NB4 (cell line): Measurements from ENCODE around the gene ROR2.

Experiments used
- POLR2A ChIP-seq: IDR thresholded peaks from 2 replicates; pipeline ENCODE4 v1.6.1; 2011; ENCODE audit warnings: mild to moderate bottlenecking; ENCODE audit not compliant: insufficient read length; ENCODE audit errors: extremely low read depth
- TF ChIP-seq, protein P1 (sequence below): IDR thresholded peaks from one replicate; pipeline ENCODE4 v1.5.1; 2012; ENCODE audit warnings: low read depth, low read length
- TF ChIP-seq, protein P2 (sequence below): IDR thresholded peaks from 2 replicates; pipeline ENCODE4 v1.6.1; 2011; ENCODE audit warnings: low read depth, low read length

GRCh38 chr9:91680106-91680505 lies 269.9 kb downstream of the ROR2 start:
- TF ChIP-seq, protein P1, sequence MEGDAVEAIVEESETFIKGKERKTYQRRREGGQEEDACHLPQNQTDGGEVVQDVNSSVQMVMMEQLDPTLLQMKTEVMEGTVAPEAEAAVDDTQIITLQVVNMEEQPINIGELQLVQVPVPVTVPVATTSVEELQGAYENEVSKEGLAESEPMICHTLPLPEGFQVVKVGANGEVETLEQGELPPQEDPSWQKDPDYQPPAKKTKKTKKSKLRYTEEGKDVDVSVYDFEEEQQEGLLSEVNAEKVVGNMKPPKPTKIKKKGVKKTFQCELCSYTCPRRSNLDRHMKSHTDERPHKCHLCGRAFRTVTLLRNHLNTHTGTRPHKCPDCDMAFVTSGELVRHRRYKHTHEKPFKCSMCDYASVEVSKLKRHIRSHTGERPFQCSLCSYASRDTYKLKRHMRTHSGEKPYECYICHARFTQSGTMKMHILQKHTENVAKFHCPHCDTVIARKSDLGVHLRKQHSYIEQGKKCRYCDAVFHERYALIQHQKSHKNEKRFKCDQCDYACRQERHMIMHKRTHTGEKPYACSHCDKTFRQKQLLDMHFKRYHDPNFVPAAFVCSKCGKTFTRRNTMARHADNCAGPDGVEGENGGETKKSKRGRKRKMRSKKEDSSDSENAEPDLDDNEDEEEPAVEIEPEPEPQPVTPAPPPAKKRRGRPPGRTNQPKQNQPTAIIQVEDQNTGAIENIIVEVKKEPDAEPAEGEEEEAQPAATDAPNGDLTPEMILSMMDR, result no peak
- no peak for TF ChIP-seq POLR2A
- TF ChIP-seq, protein P2, sequence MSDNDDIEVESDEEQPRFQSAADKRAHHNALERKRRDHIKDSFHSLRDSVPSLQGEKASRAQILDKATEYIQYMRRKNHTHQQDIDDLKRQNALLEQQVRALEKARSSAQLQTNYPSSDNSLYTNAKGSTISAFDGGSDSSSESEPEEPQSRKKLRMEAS, result no peak
